ENCODE data around the gene CTBP2. TPM values are rescaled to one million over a fixed set of nuclear protein-coding genes. Genes with fewer than 3 reads are reported as not detected.

Gene CTBP2
- total RNA-seq, 1 donor from 2014 or later, result 55.2 TPM

DNA sequence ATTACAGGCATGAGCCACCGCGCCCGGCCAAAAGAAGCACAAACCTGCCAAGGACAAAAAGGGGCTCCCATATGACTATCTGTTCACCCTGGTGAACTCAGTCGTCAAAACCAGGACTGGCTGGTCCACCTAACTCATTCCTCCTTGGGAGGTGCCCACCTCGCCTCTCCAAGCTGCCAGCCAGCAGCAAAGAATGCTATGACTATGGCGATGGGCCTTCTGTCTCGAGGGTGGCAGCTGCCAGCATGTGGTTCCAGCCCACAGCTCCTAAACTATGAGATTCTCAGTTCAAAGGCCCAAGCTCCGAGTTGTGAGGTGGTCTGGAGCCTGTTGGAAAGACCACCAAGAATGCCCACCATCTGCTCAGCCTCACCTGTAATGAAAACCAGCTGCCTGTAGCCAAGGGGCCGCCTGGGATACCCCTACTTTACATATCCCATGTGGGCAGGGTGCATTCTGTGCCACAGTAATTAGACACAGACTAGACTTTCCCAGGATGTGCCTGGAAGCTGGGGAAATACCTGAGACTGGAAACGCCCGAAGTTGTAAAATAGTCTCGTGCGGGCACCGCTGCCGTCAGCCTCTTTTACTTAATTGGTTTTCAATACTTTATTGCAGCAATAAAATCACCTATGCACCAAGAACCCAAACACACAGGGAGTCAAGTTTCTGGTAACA, 147.4 kb downstream of the CTBP2 start:
- H3F3A ChIP-seq (ENCODE audit: low read depth), result peaks cover 6% of the 10 kb centered on the region
- H3K9me3 ChIP-seq (ENCODE audit: low read depth), result no peaks in the 10 kb centered on the region
- H3K4me1 ChIP-seq, result peaks cover 26% of the 10 kb centered on the region
- no peak overlapping the region for H3K4me2 ChIP-seq
- H2AFZ ChIP-seq (replicated peaks), result no peak overlapping the region
- no peak for DNase-seq (ENCODE audit: low spot score)
- H3K36me3 ChIP-seq, result no peaks in the 10 kb centered on the region
- H3K27me3 Mint-ChIP-seq (ENCODE audit: insufficient read depth, low read depth), result peaks cover 2% of the 10 kb centered on the region
- no peaks in the 10 kb centered on the region for H3K27me3 ChIP-seq
- TF ChIP-seq EZH2 (IDR thresholded peaks at IDR 0.05), result no peak
- TF ChIP-seq EZH2phosphoT487 (IDR thresholded peaks at IDR 0.05), result no peak
- TF ChIP-seq, protein P1, sequence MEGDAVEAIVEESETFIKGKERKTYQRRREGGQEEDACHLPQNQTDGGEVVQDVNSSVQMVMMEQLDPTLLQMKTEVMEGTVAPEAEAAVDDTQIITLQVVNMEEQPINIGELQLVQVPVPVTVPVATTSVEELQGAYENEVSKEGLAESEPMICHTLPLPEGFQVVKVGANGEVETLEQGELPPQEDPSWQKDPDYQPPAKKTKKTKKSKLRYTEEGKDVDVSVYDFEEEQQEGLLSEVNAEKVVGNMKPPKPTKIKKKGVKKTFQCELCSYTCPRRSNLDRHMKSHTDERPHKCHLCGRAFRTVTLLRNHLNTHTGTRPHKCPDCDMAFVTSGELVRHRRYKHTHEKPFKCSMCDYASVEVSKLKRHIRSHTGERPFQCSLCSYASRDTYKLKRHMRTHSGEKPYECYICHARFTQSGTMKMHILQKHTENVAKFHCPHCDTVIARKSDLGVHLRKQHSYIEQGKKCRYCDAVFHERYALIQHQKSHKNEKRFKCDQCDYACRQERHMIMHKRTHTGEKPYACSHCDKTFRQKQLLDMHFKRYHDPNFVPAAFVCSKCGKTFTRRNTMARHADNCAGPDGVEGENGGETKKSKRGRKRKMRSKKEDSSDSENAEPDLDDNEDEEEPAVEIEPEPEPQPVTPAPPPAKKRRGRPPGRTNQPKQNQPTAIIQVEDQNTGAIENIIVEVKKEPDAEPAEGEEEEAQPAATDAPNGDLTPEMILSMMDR (IDR thresholded peaks at IDR 0.05), result no peak
- H3K27ac Mint-ChIP-seq, result no peak overlapping the region
- peaks cover 26% of the 10 kb centered on the region for H3K36me3 Mint-ChIP-seq
- peaks cover 38% of the 10 kb centered on the region for H3K4me1 Mint-ChIP-seq
- H4K20me1 ChIP-seq (ENCODE audit: low read depth), result peaks cover 91% of the 10 kb centered on the region
- H3K79me2 ChIP-seq (ENCODE audit: low read depth), result peaks cover 93% of the 10 kb centered on the region
- H3K4me3 ChIP-seq, result no peak overlapping the region
- H3K9ac ChIP-seq, result no peak overlapping the region
- H3K4me3 Mint-ChIP-seq, result no peak overlapping the region
- H3K9me3 Mint-ChIP-seq, result no peaks in the 10 kb centered on the region
- H3K27ac ChIP-seq, result no peak overlapping the region

DNA sequence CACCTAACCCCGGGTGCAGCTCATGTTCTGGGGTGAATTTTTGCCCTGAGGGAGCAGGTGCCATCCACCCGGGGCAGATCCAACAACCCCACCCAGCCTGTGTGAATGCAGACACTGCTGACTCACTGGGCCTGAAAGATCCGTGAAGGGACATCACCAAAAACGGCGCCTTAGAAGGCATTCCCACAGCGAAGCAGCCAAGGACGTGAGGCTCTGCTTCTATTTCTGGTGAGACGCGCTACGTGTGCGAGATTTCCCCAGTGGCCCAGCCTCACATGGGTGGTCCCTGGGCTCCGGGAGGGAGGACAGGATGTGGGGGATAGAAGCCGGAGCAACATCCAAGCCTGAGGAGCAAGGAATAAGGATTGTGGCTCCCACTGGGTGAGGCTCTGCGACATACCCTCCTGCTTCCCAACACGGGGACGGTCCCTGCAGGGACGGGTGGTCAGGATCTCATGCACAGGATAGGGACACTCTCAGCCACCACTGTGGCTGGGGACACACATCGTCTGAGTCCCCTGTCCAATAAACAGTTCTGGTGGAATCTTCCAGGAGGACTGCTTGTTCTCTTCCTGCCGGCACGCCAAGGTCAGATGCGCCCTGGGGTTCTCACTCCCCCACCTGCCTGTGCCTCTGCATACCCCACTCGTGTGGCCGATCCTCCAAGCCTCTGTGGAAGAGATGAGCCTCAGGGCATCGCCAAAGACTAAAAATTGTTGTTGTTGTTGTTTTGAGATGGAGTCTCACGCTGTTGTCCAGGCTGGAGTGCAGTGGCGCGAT, 148.2 kb downstream of the CTBP2 start:
- Mint-ChIP-seq H3K4me1 (peaks cover 33% of the 10 kb centered on the region), H3K27me3 (ENCODE audit: insufficient read depth, low read depth) (peaks cover 2% of the 10 kb centered on the region), H3K9me3 (no peaks in the 10 kb centered on the region), H3K36me3 (peaks cover 23% of the 10 kb centered on the region), H3K4me3 (no peak overlapping the region), H3K27ac (no peak overlapping the region)
- DNase-seq (ENCODE audit: low spot score), result no peak
- Histone ChIP-seq H3K4me2 (no peak overlapping the region), H3K4me1 (peaks cover 21% of the 10 kb centered on the region), H3K79me2 (ENCODE audit: low read depth) (peaks cover 93% of the 10 kb centered on the region), H3F3A (ENCODE audit: low read depth) (peaks cover 6% of the 10 kb centered on the region), H3K9me3 (ENCODE audit: low read depth) (no peaks in the 10 kb centered on the region), H4K20me1 (ENCODE audit: low read depth) (peaks cover 91% of the 10 kb centered on the region), H3K27me3 (no peaks in the 10 kb centered on the region), H3K27ac (no peak overlapping the region), H2AFZ (replicated peaks) (no peak overlapping the region), H3K4me3 (no peak overlapping the region), H3K9ac (no peak overlapping the region), H3K36me3 (no peaks in the 10 kb centered on the region)
- TF ChIP-seq EZH2phosphoT487 (IDR thresholded peaks at IDR 0.05), result no peak
- no peak for TF ChIP-seq EZH2 (IDR thresholded peaks at IDR 0.05)
- TF ChIP-seq, protein P1 (IDR thresholded peaks at IDR 0.05), result no peak

DNA sequence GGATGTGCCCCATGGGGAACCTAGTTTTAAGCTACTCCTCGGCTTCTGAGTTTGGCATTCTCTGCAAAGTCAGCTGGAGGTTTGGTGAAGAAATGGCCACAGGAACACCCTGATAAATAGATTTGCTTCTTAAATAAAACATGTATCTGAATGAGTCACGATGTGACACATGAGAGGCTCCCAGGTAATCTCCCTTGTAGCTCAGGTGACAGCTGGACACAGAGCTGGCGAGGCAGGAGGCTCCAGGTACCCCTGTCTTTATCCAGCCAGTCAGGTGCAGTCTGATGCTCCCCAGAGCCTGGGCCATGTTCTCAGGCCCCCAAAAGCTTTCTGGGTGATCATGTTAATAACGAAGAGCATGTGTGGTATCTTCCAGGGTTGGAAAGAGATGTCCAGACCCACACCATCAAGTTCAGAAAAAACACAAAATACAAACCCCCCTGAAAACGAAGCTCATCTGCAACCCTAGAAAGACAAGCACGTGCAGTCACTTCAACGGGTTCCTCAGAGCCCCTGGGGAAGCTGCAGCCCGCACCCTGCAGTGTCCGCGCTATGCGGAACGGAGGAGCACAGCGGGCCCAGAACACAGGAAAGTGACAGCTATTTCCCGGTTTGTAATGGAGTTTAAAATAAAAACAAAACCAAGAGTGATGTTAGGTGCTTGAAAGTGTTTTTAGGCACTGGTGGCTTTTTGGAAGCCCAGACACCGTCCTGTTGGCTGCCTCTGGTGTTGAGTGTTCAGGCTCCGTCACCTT, 149.0 kb downstream of the CTBP2 start:
- Mint-ChIP-seq H3K27ac (no peak overlapping the region), H3K36me3 (peaks cover 20% of the 10 kb centered on the region), H3K27me3 (ENCODE audit: insufficient read depth, low read depth) (peaks cover 2% of the 10 kb centered on the region), H3K4me1 (peaks cover 30% of the 10 kb centered on the region), H3K4me3 (peak overlapping the region; percentile 57), H3K9me3 (no peaks in the 10 kb centered on the region)
- no peak overlapping the region for H3K4me2 ChIP-seq
- TF ChIP-seq EZH2 (IDR thresholded peaks at IDR 0.05) (no peak), EZH2phosphoT487 (IDR thresholded peaks at IDR 0.05) (no peak)
- TF ChIP-seq, protein P1 (IDR thresholded peaks at IDR 0.05), result no peak
- no peaks in the 10 kb centered on the region for H3K36me3 ChIP-seq
- H3K4me1 ChIP-seq, result peaks cover 21% of the 10 kb centered on the region
- DNase-seq (ENCODE audit: low spot score), result no peak
- H3K9me3 ChIP-seq (ENCODE audit: low read depth), result no peaks in the 10 kb centered on the region
- peaks cover 6% of the 10 kb centered on the region for H3F3A ChIP-seq (ENCODE audit: low read depth)
- peaks cover 93% of the 10 kb centered on the region for H3K79me2 ChIP-seq (ENCODE audit: low read depth)
- no peak overlapping the region for H3K9ac ChIP-seq
- H3K27ac ChIP-seq, result no peak overlapping the region
- peaks cover 91% of the 10 kb centered on the region for H4K20me1 ChIP-seq (ENCODE audit: low read depth)
- no peak overlapping the region for H2AFZ ChIP-seq (replicated peaks)
- H3K27me3 ChIP-seq, result no peaks in the 10 kb centered on the region
- H3K4me3 ChIP-seq, result no peak overlapping the region

All from neural progenitor cell (in vitro differentiated cells).